ENCODE results near the gene RIPOR3. TPM values are rescaled to one million over a fixed set of nuclear protein-coding genes. Genes with fewer than 3 reads are reported as not detected.
"Not testable (repeated sequence)": the region's sequence is repeated elsewhere in the genome, so short reads cannot be mapped to it uniquely, and the experiment has no call there.

The RIPOR3 gene
- total RNA-seq, 1 donor from 2014 or later, result 0.12 TPM

DNA sequence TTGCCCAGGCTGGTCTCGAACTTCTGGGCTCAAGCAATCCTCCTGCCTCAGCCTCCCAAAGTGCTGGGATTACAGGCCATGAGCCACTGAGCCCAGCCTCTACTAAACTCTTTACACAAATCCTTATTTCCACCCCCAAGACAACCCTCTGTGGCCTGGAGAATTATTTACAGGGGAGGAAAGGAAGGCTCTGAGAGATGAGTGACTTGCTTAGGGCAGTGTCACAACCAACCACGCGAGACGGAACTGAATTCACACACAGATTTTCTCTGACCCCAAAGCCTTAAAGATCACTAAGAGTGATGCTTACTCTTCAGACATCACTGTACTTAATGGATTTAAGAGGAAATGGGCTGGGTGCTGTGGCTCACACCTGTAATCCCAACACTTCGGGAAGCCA is 86.2 kb downstream of the RIPOR3 start:
- Mint-ChIP-seq H3K27me3 (ENCODE audit: low read depth) (peaks cover 2% of the 10 kb centered on the region), H3K4me3 (ENCODE audit: unreplicated experiment) (no peak overlapping the region), H3K4me1 (ENCODE audit: low read depth) (no peaks in the 10 kb centered on the region), H3K36me3 (ENCODE audit: low read depth) (no peaks in the 10 kb centered on the region), H3K9me3 (ENCODE audit: low read depth) (no peaks in the 10 kb centered on the region), H3K27ac (ENCODE audit: unreplicated experiment) (no peak overlapping the region)
- no peak for TF ChIP-seq CTCF (IDR thresholded peaks at IDR 0.05)
- DNase-seq (ENCODE audit: low spot score), result no peak

DNA sequence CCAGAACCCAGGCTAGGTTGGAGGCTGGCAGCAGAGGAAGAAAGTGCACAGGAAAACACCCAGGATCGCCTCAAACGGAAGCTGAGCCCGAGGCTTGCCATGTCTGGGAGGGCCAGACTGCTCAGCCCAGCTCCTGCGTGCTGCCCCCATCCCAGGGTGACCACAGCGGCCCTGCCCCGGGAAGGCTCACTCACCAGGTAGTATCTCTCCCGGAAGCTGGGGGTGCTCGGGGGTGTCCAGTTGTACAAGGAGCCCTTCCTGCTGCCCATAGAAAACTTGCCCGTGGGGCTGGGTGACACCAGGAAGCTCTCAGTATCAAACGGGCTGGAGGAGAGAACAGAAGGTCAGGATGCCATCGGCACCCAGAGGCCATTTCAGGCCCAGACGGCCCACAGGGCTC is 86.9 kb downstream of the RIPOR3 start:
- Mint-ChIP-seq H3K27ac (ENCODE audit: unreplicated experiment) (no peak overlapping the region), H3K27me3 (ENCODE audit: low read depth) (peaks cover 2% of the 10 kb centered on the region)

GRCh38 chr20:50602432-50603088 is 88.8 kb downstream of the RIPOR3 start:
- no peak for DNase-seq (ENCODE audit: low spot score)
- no peak overlapping the region for H3K27ac Mint-ChIP-seq (ENCODE audit: unreplicated experiment)
- H3K4me1 Mint-ChIP-seq (ENCODE audit: low read depth), result no peaks in the 10 kb centered on the region
- peaks cover 4% of the 10 kb centered on the region for H3K27me3 Mint-ChIP-seq (ENCODE audit: low read depth)
- H3K36me3 Mint-ChIP-seq (ENCODE audit: low read depth), result no peaks in the 10 kb centered on the region
- H3K4me3 Mint-ChIP-seq (ENCODE audit: unreplicated experiment), result no peak overlapping the region
- no peaks in the 10 kb centered on the region for H3K9me3 Mint-ChIP-seq (ENCODE audit: low read depth)
- TF ChIP-seq CTCF (IDR thresholded peaks at IDR 0.05), result no peak

More for the DNA sequence above, 86.9 kb downstream of the RIPOR3 start:
- Mint-ChIP-seq H3K4me1 (ENCODE audit: low read depth) (no peaks in the 10 kb centered on the region), H3K9me3 (ENCODE audit: low read depth) (no peaks in the 10 kb centered on the region), H3K36me3 (ENCODE audit: low read depth) (no peaks in the 10 kb centered on the region), H3K4me3 (ENCODE audit: unreplicated experiment) (no peak overlapping the region)
- DNase-seq (ENCODE audit: low spot score), result no peak
- no peak for TF ChIP-seq CTCF (IDR thresholded peaks at IDR 0.05)

- Mint-ChIP-seq H3K27ac (ENCODE audit: unreplicated experiment) (no peak overlapping the region), H3K4me1 (ENCODE audit: low read depth) (no peaks in the 10 kb centered on the region), H3K36me3 (ENCODE audit: low read depth) (no peaks in the 10 kb centered on the region), H3K4me3 (ENCODE audit: unreplicated experiment) (no peak overlapping the region), H3K27me3 (ENCODE audit: low read depth) (peaks cover 4% of the 10 kb centered on the region), H3K9me3 (ENCODE audit: low read depth) (no peaks in the 10 kb centered on the region)
- TF ChIP-seq CTCF (IDR thresholded peaks at IDR 0.05), result no peak
- no peak for DNase-seq (ENCODE audit: low spot score)
Measured at GRCh38 chr20:50601511-50602431, 89.6 kb downstream of the RIPOR3 start.

GRCh38 chr20:50600281-50600895 is 91.0 kb downstream of the RIPOR3 start:
- H3K4me3 Mint-ChIP-seq (ENCODE audit: unreplicated experiment), result no peak overlapping the region
- H3K27me3 Mint-ChIP-seq (ENCODE audit: low read depth), result peaks cover 4% of the 10 kb centered on the region
- H3K9me3 Mint-ChIP-seq (ENCODE audit: low read depth), result no peaks in the 10 kb centered on the region
- no peak for TF ChIP-seq CTCF (IDR thresholded peaks at IDR 0.05)
- no peak overlapping the region for H3K27ac Mint-ChIP-seq (ENCODE audit: unreplicated experiment)
- H3K4me1 Mint-ChIP-seq (ENCODE audit: low read depth), result peaks cover 3% of the 10 kb centered on the region
- DNase-seq (ENCODE audit: low spot score), result no peak
- no peaks in the 10 kb centered on the region for H3K36me3 Mint-ChIP-seq (ENCODE audit: low read depth)

DNA sequence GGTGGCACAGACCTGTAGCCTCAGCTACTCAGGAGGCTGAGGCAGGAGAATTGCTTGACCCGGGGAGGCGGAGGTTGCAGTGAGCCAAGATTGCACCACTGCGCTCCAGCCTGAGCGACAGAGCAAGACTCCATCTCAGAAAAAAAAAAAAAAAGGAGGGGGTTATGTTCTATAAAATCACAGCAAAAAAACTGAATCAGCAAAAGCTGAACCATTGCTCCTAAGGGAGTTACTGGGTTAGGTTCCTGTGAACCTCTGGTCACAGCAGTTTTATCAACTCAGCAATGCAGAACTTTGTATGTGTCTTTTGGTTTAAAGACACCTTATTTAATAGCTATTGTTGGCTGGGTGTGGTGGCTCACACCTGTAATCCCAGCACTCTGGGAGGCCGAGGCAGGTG is 92.6 kb downstream of the RIPOR3 start:
- H3K4me1 Mint-ChIP-seq (ENCODE audit: low read depth); H3K27ac Mint-ChIP-seq (ENCODE audit: unreplicated experiment); H3K36me3 Mint-ChIP-seq (ENCODE audit: low read depth); H3K9me3 Mint-ChIP-seq (ENCODE audit: low read depth); H3K27me3 Mint-ChIP-seq (ENCODE audit: low read depth); DNase-seq (ENCODE audit: low spot score); H3K4me3 Mint-ChIP-seq (ENCODE audit: unreplicated experiment): not testable (repeated sequence)
